Muscle layer of duodenum (tissue), 2 donors: ENCODE results near the gene ANO6.

Experiments
- H3K27ac ChIP-seq: one replicate; pipeline ENCODE4 v1.7.0; 2013; ENCODE audit warnings: mild to moderate bottlenecking, low read length
- H3K27me3 ChIP-seq: one replicate; pipeline ENCODE4 v1.7.0; 2013; ENCODE audit warnings: low read depth, mild to moderate bottlenecking, control low read depth, low read length
- H3K36me3 ChIP-seq, 2 donors: one replicate each; pipeline ENCODE4 v1.7.0; 2013; ENCODE audit warnings: low read length in 2 of 2, control low read depth in 1 of 2, mild to moderate bottlenecking in 1 of 2; ENCODE audit not compliant: insufficient read depth in 2 of 2, control insufficient read depth in 1 of 2
- H3K4me1 ChIP-seq, 2 donors: one replicate each; pipeline ENCODE4 v1.7.0; 2013; ENCODE audit warnings: low read length in 2 of 2, mild to moderate bottlenecking in 2 of 2, control low read depth in 1 of 2, moderate library complexity in 1 of 2; ENCODE audit not compliant: insufficient read depth in 2 of 2, control insufficient read depth in 1 of 2
- H3K4me3 ChIP-seq, 2 donors: one replicate each; pipeline ENCODE4 v1.7.0; 2013; ENCODE audit warnings: low read length in 2 of 2, low read depth in 1 of 2, mild to moderate bottlenecking in 1 of 2
- H3K9me3 ChIP-seq, 2 donors: one replicate each; pipeline ENCODE4 v1.7.0; 2013; ENCODE audit warnings: low read length in 2 of 2, control low read depth in 1 of 2, mild to moderate bottlenecking in 1 of 2; ENCODE audit not compliant: control insufficient read depth in 1 of 2
- donor health status: healthy.

ANO6 gene

GRCh38 chr12:45214071-45214470 lies 1.8 kb upstream of the ANO6 start:
- H3K36me3 ChIP-seq, result no peaks in the 10 kb centered on the region
- H3K27me3 ChIP-seq, result no peaks in the 10 kb centered on the region
- peaks cover 0 to 10% of the 10 kb centered on the region in 2 donors for H3K4me1 ChIP-seq
- H3K4me3 ChIP-seq, result no peak overlapping the region
- no peaks in the 10 kb centered on the region for H3K9me3 ChIP-seq
- H3K27ac ChIP-seq, result no peak overlapping the region

GRCh38 chr12:45214749-45215418 lies 1.0 kb upstream of the ANO6 start:
- Histone ChIP-seq H3K9me3 (no peaks in the 10 kb centered on the region), H3K27me3 (no peaks in the 10 kb centered on the region), H3K4me1 (peaks cover 3 to 14% of the 10 kb centered on the region in 2 donors), H3K4me3 (peak overlapping the region; percentile 84 to 98), H3K36me3 (no peaks in the 10 kb centered on the region), H3K27ac (peak overlapping the region; percentile 96)

- H3K4me1 ChIP-seq, result peaks cover 11 to 14% of the 10 kb centered on the region in 2 donors
- H3K36me3 ChIP-seq, result no peaks in the 10 kb centered on the region
- no peaks in the 10 kb centered on the region for H3K27me3 ChIP-seq
- peak overlapping the region; percentile 84 to 98 for H3K4me3 ChIP-seq
- peak overlapping the region; percentile 96 for H3K27ac ChIP-seq
- no peaks in the 10 kb centered on the region for H3K9me3 ChIP-seq
These were observed 511 bp downstream of the ANO6 start for GRCh38 chr12:45216230-45216982.

GRCh38 chr12:45216983-45217485 lies 1.1 kb downstream of the ANO6 start:
- no peaks in the 10 kb centered on the region for H3K9me3 ChIP-seq
- peaks cover 11 to 14% of the 10 kb centered on the region in 2 donors for H3K4me1 ChIP-seq
- H3K4me3 ChIP-seq, result peak overlapping the region; percentile 84 to 98
- H3K36me3 ChIP-seq, result no peaks in the 10 kb centered on the region
- no peaks in the 10 kb centered on the region for H3K27me3 ChIP-seq
- peak overlapping the region; percentile 96 for H3K27ac ChIP-seq

- H3K27me3 ChIP-seq, result no peaks in the 10 kb centered on the region
- H3K4me3 ChIP-seq, result peak overlapping the region; percentile 84 to 98
- peaks cover 11 to 14% of the 10 kb centered on the region in 2 donors for H3K4me1 ChIP-seq
- H3K27ac ChIP-seq, result peak overlapping the region; percentile 96
- H3K36me3 ChIP-seq, result no peaks in the 10 kb centered on the region
- no peaks in the 10 kb centered on the region for H3K9me3 ChIP-seq
These were observed 2.0 kb downstream of the ANO6 start for GRCh38 chr12:45217846-45218245.

- Histone ChIP-seq H3K4me1 (peaks cover 23% of the 10 kb centered on the region in 2 donors), H3K4me3 (no peak overlapping the region), H3K36me3 (no peaks in the 10 kb centered on the region), H3K9me3 (no peaks in the 10 kb centered on the region), H3K27ac (no peak overlapping the region), H3K27me3 (no peaks in the 10 kb centered on the region)
These were observed 3.7 kb downstream of the ANO6 start for GRCh38 chr12:45219621-45220020.

GRCh38 chr12:45220363-45220931 lies 4.6 kb downstream of the ANO6 start:
- Histone ChIP-seq H3K27ac (no peak overlapping the region), H3K36me3 (no peaks in the 10 kb centered on the region), H3K4me3 (no peak overlapping the region), H3K27me3 (no peaks in the 10 kb centered on the region), H3K4me1 (peaks cover 23 to 27% of the 10 kb centered on the region in 2 donors), H3K9me3 (no peaks in the 10 kb centered on the region)

GRCh38 chr12:45220969-45221368 lies 5.1 kb downstream of the ANO6 start:
- H3K27me3 ChIP-seq, result no peaks in the 10 kb centered on the region
- H3K4me3 ChIP-seq, result no peak overlapping the region
- no peak overlapping the region for H3K27ac ChIP-seq
- no peaks in the 10 kb centered on the region for H3K9me3 ChIP-seq
- H3K36me3 ChIP-seq, result no peaks in the 10 kb centered on the region
- H3K4me1 ChIP-seq, result peaks cover 23 to 28% of the 10 kb centered on the region in 2 donors

- Histone ChIP-seq H3K4me3 (no peak overlapping the region), H3K27ac (peak overlapping the region; percentile 51), H3K36me3 (no peaks in the 10 kb centered on the region), H3K4me1 (peaks cover 23 to 24% of the 10 kb centered on the region in 2 donors), H3K9me3 (no peaks in the 10 kb centered on the region), H3K27me3 (no peaks in the 10 kb centered on the region)
These were observed 8.0 kb downstream of the ANO6 start for GRCh38 chr12:45223868-45224267.

GRCh38 chr12:45224311-45224710 lies 8.4 kb downstream of the ANO6 start:
- H3K27ac ChIP-seq, result no peak overlapping the region
- H3K4me1 ChIP-seq, result peaks cover 20 to 23% of the 10 kb centered on the region in 2 donors

GRCh38 chr12:45226021-45226420 lies 10.1 kb downstream of the ANO6 start:
- Histone ChIP-seq H3K4me3 (no peak overlapping the region), H3K27me3 (no peaks in the 10 kb centered on the region), H3K27ac (no peak overlapping the region), H3K4me1 (peaks cover 12 to 18% of the 10 kb centered on the region in 2 donors), H3K36me3 (no peaks in the 10 kb centered on the region), H3K9me3 (no peaks in the 10 kb centered on the region)

More at GRCh38 chr12:45224311-45224710, 8.4 kb downstream of the ANO6 start:
- H3K36me3 ChIP-seq, result no peaks in the 10 kb centered on the region
- no peak overlapping the region for H3K4me3 ChIP-seq
- no peaks in the 10 kb centered on the region for H3K9me3 ChIP-seq
- H3K27me3 ChIP-seq, result no peaks in the 10 kb centered on the region
